Right atrium auricular region (tissue), 2 donors: Measurements from ENCODE around the gene GTF2F2. TPM values are rescaled to one million over a fixed set of nuclear protein-coding genes. Genes with fewer than 3 reads are reported as not detected.

Source experiments
- DNase-seq: peaks from one replicate; pipeline ENCODE4 v3.0.0-alpha.2; 2019; ENCODE audit warnings: low spot score
- H3K27ac ChIP-seq, 2 donors: fragments of 200-600 bp; sonication (generic); 1 replicate in 1 of 2; 2 replicates in 1 of 2; pipeline ENCODE4 v1.5.1; 2016 to 2019
- H3K27me3 ChIP-seq, 2 donors: fragments of 200-600 bp; sonication (generic); one replicate each; pipeline versions ENCODE4 v1.5.1 to v1.6.0; 2017 to 2019
- H3K36me3 ChIP-seq: fragments of 200-600 bp; sonication (generic); one replicate; pipeline ENCODE4 v1.5.1; 2016
- H3K4me1 ChIP-seq, 2 donors: fragments of 200-600 bp; sonication (generic); one replicate each; pipeline versions ENCODE4 v1.5.1 to v1.6.0; 2017 to 2019
- H3K4me3 ChIP-seq, 2 donors: fragments of 200-600 bp; sonication (generic); 1 replicate in 1 of 2; 2 replicates in 1 of 2; pipeline ENCODE4 v1.5.1; 2017 to 2019; ENCODE audit warnings: mild to moderate bottlenecking in 1 of 2, moderate library complexity in 1 of 2
- H3K9me3 ChIP-seq, 2 donors: fragments of 200-600 bp; sonication (generic); one replicate each; pipeline ENCODE4 v1.5.1; 2019
- total RNA-seq, 2 donors: library from RNA; depleted of rRNA; stranded (reverse); fragments of >200 nt; gene quantifications; one replicate each; pipeline ENCODE4 v1.1.0, GENCODE V29; 2016
- TF ChIP-seq, protein P1 (sequence below), 2 donors: fragments of 200-600 bp; sonication (generic); IDR thresholded peaks; one replicate each; pipeline ENCODE4 v1.5.1; 2019; ENCODE audit warnings: antibody characterized with exemption in 2 of 2

The GTF2F2 gene
- total RNA-seq, 2 donors from 2014 or later: 9.4 to 23.3 TPM

DNA sequence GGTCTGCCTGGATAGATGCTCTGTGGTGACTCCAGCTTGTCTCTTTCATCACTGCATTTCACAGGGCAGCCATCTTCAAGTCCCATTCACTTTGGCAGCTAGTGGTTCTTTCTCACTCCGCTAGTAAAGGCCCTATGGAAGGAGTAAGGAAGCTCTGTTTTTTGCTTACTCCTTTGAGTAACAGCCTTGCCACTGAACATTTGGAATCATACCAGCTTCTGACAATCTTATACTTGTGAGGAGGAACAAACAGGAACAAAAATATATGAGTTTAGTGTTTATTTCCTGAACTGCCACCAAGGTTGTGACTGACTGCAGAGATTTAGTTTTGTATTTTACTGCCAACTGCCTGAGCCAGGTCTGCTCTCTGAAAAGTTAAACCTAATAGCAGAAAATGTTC is 41.9 kb downstream of the GTF2F2 start:
- Histone ChIP-seq H3K9me3 (no peaks in the 10 kb centered on the region), H3K27ac (no peak overlapping the region), H3K27me3 (no peaks in the 10 kb centered on the region), H3K4me3 (no peak overlapping the region), H3K36me3 (peaks cover 4% of the 10 kb centered on the region), H3K4me1 (no peaks in the 10 kb centered on the region)
- TF ChIP-seq, protein P1, sequence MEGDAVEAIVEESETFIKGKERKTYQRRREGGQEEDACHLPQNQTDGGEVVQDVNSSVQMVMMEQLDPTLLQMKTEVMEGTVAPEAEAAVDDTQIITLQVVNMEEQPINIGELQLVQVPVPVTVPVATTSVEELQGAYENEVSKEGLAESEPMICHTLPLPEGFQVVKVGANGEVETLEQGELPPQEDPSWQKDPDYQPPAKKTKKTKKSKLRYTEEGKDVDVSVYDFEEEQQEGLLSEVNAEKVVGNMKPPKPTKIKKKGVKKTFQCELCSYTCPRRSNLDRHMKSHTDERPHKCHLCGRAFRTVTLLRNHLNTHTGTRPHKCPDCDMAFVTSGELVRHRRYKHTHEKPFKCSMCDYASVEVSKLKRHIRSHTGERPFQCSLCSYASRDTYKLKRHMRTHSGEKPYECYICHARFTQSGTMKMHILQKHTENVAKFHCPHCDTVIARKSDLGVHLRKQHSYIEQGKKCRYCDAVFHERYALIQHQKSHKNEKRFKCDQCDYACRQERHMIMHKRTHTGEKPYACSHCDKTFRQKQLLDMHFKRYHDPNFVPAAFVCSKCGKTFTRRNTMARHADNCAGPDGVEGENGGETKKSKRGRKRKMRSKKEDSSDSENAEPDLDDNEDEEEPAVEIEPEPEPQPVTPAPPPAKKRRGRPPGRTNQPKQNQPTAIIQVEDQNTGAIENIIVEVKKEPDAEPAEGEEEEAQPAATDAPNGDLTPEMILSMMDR (IDR thresholded peaks at IDR 0.05): no peak
- no peak for DNase-seq

DNA sequence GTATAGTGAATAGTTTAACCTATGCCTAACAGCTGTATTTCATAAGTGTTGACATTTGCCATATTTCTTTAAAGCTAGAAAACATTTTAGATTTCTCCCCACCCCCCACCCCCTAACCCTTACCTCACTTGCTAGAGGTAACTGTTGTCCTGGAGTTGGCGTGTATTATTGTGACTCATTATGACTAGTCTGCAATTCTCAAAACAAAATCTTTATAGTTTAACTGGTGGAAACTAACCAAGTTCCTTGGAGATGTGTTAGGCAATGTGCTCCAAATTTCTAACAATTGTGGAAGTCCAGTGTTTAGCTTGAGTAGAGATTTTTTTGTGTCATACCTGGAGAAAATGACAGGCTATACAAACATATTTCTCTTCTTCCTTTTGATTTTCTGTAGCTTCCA is 42.5 kb downstream of the GTF2F2 start:
- Histone ChIP-seq H3K4me1 (no peaks in the 10 kb centered on the region), H3K27ac (no peak overlapping the region)
- TF ChIP-seq, protein P1 (IDR thresholded peaks at IDR 0.05): no peak

DNA sequence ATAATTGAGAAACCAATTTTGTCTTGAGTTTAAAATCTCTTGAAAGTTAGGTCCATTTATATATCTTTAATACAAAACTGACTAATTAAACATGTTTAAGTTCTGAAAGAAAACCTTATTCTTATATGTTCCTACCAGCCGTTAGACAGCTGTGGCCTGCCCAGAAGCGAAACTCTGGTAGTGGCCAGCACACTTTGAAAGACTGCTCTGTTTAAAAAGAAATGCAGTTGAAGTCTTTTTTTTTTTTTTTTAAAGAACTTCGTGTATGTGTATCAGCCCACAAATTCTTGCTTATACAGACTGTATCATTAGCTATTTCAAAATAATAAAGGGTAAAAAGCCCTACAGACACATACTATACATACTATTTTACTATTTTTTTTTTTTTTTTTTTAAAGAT is 46.5 kb downstream of the GTF2F2 start:
- DNase-seq: no peak
- H3K27me3 ChIP-seq: no peaks in the 10 kb centered on the region
- TF ChIP-seq, protein P1 (IDR thresholded peaks at IDR 0.05): no peak
- no peaks in the 10 kb centered on the region for H3K4me1 ChIP-seq
- H3K27ac ChIP-seq: no peak overlapping the region
- no peaks in the 10 kb centered on the region for H3K9me3 ChIP-seq
- no peak overlapping the region for H3K4me3 ChIP-seq
- peaks cover 4% of the 10 kb centered on the region for H3K36me3 ChIP-seq

More for the DNA sequence above, 42.5 kb downstream of the GTF2F2 start:
- DNase-seq: no peak
- no peaks in the 10 kb centered on the region for H3K27me3 ChIP-seq
- H3K36me3 ChIP-seq: peaks cover 4% of the 10 kb centered on the region
- H3K4me3 ChIP-seq: no peak overlapping the region
- H3K9me3 ChIP-seq: no peaks in the 10 kb centered on the region

DNA sequence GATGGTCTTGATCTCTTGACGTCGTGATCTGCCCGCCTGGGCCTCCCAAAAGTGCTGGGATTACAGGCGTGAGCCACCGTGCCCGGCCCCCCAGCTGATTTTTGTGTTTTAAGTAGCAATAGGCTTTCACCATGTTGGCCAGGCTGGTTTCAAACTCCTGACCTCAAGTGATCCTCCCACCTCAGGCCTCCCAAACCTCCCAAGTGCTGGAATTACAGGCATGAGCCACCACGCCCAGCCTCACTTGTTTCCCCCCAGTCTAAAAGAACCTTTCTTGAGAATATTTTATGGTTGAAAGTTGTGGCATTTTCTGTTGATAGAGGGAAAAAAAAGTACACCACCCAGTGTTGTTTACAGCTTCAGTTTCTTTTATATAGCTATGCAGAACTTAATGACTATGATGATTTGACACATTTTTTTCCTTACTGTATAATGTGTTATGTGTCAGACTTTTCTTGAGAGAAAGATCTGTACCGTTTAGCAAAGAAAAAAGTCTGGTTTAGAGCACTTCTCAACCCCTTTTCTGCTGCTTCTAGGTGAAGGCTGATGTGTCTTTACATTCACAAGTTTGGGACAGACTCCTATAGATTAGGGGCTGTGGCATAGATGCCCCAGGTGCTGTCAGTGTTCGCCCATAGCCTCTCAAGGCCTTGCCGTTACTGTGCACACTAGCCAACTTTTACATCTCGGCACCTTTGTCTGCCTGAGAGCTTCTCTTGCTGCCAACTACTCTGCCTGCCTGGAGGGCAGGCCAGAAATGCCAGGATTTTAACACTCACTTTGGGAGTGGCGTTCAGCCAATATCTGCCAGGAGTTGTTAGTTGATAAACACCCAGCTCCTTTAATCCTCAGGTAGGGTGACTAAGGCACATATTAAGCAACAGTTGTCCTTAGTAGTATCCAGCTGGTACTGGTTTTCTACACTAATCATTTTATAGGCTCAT is 47.6 kb downstream of the GTF2F2 start:
- Histone ChIP-seq H3K27me3 (no peaks in the 10 kb centered on the region), H3K4me1 (no peaks in the 10 kb centered on the region), H3K9me3 (no peaks in the 10 kb centered on the region), H3K27ac (no peak overlapping the region), H3K36me3 (peaks cover 4% of the 10 kb centered on the region), H3K4me3 (no peak overlapping the region)
- no peak for DNase-seq
- TF ChIP-seq, protein P1 (IDR thresholded peaks at IDR 0.05): no peak

DNA sequence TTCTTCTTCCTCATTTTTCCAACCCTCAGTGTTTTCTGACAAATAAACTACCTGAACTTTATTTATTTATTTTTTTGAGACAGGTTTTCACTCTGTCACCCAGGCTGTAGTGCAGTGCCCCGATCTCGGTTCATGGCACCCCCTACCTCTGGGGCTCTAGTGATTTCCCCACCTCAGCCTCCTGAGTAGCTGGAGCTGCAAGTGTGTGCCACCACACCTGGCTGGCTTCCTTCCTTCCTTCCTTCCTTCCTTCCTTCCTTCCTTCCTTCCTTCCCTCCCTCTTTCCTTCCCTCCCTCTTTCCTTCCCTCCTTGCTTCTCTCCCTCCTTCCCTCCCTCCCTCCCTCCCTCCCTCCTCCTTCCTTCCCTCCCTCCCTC is 48.2 kb downstream of the GTF2F2 start:
- no peak for DNase-seq
- Histone ChIP-seq H3K4me3 (no peak overlapping the region), H3K36me3 (peaks cover 4% of the 10 kb centered on the region), H3K9me3 (no peaks in the 10 kb centered on the region), H3K27me3 (no peaks in the 10 kb centered on the region), H3K4me1 (no peaks in the 10 kb centered on the region), H3K27ac (no peak overlapping the region)
- TF ChIP-seq, protein P1 (IDR thresholded peaks at IDR 0.05): no peak
